COR-L47 (cell line): ENCODE results near the gene XYLB.
"Not testable (repeated sequence)": the region's sequence is repeated elsewhere in the genome, so short reads cannot be mapped to it uniquely, and the experiment has no call there.

Experiments
- DNase-seq: peaks from one replicate; lab custom pipeline; 2025; lab: John Stamatoyannopoulos, UW

XYLB gene

GRCh38 chr3:38396239-38396638, 49.7 kb downstream of the XYLB start:
- DNase-seq: no peak

GRCh38 chr3:38396861-38397260, 50.3 kb downstream of the XYLB start:
- DNase-seq: no peak

- DNase-seq: no peak
Observed at GRCh38 chr3:38397320-38397719, 50.7 kb downstream of the XYLB start.

GRCh38 chr3:38401246-38401962, 54.8 kb downstream of the XYLB start:
- DNase-seq: no peak

- no peak for DNase-seq
Observed at GRCh38 chr3:38404286-38404685, 57.7 kb downstream of the XYLB start.

GRCh38 chr3:38411591-38411990, 65.0 kb downstream of the XYLB start:
- no peak for DNase-seq

GRCh38 chr3:38420758-38421157, 74.2 kb downstream of the XYLB start:
- not testable (repeated sequence) for DNase-seq

GRCh38 chr3:38421679-38422336, 75.2 kb downstream of the XYLB start:
- DNase-seq: no peak

GRCh38 chr3:38426798-38427426, 80.3 kb downstream of the XYLB start:
- not testable (repeated sequence) for DNase-seq

- not testable (repeated sequence) for DNase-seq
Observed at GRCh38 chr3:38432871-38433658, 86.5 kb downstream of the XYLB start.

GRCh38 chr3:38433661-38434060, 87.1 kb downstream of the XYLB start:
- DNase-seq: not testable (repeated sequence)

- not testable (repeated sequence) for DNase-seq
Observed at GRCh38 chr3:38438436-38439069, 92.0 kb downstream of the XYLB start.

GRCh38 chr3:38443205-38443604, 96.6 kb downstream of the XYLB start:
- DNase-seq: not testable (repeated sequence)

GRCh38 chr3:38446085-38446686, 99.6 kb downstream of the XYLB start:
- no peak for DNase-seq

GRCh38 chr3:38446812-38447211, 100.2 kb downstream of the XYLB start:
- DNase-seq: no peak

- no peak for DNase-seq
Observed at GRCh38 chr3:38450853-38451252, 104.3 kb downstream of the XYLB start.

GRCh38 chr3:38453075-38453912, 106.7 kb downstream of the XYLB start, which contains the start of gene ACVR2B:
TSS of gene ACVR2B (plus strand) at chr3:38453890. CDS start at chr3:38454323, 433 bp downstream.
- peak; percentile 68 for DNase-seq

GRCh38 chr3:38453913-38454177, 107.3 kb downstream of the XYLB start:
- no peak for DNase-seq

- DNase-seq: peak; percentile 4
Observed at GRCh38 chr3:38454178-38454883, 107.7 kb downstream of the XYLB start.
